Measurements from ENCODE around the gene TENM4.
"Not testable (repeated sequence)": the region's sequence is repeated elsewhere in the genome, so short reads cannot be mapped to it uniquely, and the experiment has no call there.

Gene TENM4

DNA sequence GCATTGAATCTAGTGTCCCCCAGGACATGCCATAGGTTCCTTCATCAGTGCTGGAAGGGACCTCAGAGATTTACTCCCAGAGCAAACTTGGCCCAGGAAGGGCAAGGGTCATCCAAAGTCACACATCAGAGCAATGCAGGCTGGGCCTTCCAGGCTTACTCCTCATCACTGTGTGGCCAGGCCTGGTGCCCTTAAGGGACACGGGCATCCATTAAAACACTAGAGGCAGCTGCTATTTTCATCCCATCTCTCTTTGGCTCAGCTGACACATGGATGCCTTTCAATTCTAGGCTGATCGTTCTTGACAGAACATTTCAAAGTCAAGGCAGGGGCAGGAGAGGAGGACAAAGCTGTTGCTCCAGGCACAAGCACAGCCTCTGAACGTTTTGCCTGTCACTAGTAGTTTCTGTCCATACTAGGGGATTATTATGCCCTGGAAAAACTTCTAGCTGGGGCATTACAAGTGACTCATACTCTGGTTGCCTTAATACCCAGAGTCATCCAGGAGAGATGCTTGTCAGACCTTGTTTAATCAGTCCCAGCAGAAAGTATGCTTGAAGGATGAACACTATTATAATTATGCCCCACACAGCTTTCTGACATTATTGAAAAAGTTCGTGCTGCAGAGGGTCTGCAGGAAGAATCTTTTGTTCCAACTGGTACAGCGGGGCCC is 240.3 kb downstream of the TENM4 start:
- DNase-seq, result no peak

DNA sequence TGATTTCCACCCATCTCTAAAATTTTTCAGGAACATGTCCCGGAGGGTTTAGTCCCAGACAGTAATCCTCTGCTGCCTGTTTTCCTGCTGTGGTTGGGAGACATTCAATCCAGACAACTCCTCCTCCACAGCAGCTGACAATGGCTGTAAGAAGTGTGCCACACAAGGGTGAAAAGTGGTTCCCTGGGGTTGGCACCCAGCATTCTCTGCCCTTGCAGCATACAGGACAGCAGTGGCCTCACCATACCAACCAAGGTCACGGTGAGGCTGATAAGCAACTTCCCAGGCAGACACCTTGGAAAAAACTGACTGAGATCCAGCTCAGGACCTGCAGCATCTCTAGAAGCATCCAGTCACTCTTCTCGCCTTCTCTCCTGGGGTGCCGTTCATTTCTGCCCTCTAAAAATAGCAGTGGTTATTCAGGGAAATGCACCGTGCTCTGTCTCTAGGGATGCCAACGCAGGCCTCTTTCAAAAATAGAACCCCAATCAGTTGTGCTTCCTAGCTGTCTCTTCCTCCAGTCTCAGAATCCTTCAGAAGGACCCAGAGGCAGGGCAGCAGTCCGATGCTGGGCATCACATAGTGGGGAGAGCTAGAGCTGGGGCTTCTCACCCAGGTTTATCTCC is 241.0 kb downstream of the TENM4 start:
- DNase-seq, result no peak

DNA sequence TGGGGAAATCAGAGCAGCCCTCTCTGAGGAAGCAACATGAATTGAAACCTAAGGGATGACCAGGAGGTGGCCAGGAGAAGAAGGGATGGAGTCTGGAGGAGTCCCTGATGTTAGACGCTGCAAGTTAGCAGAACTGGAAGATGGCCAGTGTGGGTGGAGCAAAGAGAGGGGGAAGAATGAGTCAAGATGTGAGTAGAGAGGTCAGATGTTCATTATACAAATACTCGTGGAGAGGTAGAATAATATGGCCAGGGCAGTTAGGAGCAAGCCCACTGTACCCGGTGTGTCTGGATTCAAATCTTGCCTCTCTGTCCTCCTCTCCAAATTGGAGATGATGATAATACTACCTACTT is 242.0 kb downstream of the TENM4 start:
- no peak for DNase-seq

DNA sequence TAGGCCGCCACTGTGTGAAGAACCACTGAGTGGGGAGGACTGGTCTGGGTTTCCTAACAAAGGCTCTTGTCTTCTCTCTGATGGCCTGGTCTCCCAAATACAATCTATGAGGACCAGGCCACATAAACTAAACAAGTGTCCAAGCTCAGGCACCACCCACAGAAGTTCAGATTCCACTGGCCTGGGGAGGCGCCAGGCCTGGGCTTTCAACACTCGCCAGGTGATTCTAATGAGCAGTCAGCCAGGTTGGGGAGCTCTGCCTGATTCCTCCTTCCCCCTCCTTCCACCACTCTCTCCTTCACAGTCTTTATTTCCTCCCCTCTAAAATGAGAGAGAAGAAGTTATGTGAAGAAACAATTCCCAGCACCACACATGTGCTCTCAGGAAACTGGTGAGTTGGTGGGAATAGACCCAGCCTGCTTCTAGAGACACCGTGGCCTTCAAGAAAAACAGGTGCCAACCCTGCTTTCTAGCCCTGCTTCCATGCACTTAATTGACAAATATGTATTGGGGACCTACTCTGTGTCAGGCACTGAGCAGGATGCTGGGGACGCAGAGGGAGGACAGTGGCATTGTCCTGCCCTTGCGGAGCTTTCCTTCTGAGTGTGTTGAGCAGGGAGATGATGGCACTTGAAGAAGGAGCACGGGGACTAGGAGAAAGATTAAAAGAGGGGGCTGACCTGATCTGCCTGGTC is 242.5 kb downstream of the TENM4 start:
- no peak for DNase-seq

DNA sequence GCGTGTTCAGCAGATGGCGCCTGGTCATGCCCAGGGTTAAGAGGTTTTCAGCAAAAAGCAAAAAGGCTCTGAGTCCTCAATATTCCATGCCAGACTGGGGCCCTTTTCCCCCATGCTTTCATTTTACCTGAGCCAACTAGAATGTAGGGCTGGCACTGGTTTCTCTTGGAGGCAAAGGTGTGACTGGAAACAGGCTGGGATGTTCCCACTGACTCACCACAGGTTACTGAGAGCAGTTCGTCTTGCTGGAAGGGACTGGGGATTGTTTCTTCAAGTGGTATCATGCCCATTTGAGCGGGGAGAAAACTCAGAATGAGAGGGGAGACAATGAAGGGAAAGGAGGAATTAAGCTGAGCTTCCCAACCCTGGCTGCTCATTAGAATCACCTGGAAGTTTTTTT is 243.9 kb downstream of the TENM4 start:
- no peak for DNase-seq

DNA sequence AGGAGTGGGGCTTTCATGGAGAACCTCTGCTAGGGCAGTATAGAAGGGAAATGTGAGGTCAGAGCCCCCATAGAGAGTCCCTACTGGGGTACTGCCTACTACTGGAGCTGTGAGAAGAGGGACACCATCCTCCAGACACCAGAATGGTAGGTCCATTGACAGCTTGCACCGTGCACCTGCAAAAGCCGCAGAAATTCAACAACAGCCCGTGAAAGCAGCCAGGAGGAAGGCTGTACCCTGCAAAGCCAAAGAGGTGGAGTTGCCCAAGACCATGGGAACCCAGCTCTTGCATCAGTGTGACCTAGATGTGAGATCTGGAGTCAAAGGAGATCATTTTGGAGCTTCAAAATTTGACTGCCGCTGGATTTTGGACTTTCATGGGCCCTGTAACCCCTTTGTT is 245.6 kb downstream of the TENM4 start:
- DNase-seq, result no peak

DNA sequence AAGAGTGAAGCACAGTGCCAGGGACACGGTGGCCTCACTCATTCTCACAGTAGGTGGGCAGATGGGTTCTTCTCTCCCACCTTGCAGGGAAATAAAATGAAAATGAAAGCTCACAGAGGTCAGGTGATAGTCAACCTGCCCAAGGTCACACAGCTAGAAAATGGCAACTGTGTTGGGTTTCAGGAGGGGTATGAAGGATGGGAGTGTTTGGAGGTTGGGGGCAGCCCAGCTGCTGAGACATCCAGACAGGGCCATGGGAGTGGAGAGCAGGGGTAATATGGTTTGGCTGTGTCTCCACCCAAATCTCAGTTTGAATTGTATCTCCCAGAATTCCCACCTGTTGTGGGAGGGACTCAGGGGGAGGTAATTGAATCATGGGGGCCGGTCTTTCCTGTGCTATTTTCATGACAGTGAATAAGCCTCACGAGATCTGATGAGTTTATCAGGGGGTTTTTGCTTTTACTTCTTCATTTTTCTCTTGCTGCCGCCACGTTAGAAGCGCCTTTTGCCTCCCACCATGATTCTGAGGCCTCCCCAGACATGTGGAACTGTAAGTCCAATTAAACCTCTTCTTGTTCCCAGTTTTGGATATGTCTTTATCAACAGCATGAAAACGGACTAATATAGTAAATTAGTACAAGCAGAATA is 247.0 kb downstream of the TENM4 start:
- no peak for DNase-seq

DNA sequence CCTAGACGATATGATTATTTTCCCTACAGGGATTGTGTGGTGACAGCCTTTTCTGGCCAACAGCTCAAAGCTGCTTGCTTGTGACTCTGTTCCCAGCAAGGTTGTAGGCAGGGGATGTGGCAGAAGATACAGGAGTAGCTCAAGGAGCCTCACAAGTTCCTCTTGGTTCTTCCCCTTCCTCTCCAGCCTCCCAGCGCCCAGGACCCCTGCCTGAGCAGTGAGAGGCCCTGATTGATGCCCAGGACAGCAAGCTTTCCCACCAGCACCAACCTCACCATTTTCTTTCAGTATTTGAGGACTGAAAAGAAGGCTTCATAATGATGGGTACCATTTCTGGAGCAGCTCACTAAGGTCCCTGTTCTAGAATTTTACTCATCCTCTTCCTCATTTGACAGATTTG is 248.0 kb downstream of the TENM4 start:
- no peak for DNase-seq

DNA sequence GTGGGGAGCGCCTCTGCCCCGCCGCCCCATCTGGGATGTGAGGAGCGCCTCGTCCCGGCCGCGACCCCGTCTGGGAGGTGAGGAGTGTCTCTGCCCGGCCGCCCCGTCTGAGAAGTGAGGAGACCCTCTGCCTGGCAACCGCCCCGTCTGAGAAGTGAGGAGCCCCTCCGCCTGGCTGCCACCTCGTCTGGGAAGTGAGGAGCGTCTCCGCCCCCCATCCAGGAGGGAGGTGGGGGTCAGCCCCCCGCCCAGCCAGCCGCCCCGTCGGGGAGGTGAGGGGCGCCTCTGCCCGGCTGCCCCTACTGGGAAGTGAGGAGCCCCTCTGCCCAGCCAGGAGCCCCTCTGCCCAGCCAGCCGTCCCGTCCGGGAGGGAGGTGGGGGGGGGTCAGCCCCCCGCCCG is 249.1 kb downstream of the TENM4 start:
- DNase-seq, result not testable (repeated sequence)

DNA sequence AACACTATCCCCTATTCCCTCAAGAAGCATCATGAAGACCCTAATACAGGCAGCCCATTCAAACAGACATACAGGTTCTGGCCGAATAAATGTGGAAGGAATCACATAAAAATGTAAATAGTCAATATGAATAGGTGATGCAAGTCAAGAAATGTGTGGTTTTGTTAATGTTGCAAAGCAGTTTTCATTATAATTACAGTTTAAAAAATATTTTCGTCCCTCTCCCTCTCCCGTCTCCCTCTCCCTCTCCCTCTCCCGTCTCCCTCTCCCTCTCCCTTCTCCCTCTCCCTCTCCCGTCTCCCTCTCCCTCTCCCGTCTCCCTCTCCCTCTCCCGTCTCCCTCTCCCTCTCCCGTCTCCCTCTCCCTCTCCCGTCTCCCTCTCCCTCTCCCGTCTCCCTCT is 250.3 kb downstream of the TENM4 start:
- not testable (repeated sequence) for DNase-seq

DNA sequence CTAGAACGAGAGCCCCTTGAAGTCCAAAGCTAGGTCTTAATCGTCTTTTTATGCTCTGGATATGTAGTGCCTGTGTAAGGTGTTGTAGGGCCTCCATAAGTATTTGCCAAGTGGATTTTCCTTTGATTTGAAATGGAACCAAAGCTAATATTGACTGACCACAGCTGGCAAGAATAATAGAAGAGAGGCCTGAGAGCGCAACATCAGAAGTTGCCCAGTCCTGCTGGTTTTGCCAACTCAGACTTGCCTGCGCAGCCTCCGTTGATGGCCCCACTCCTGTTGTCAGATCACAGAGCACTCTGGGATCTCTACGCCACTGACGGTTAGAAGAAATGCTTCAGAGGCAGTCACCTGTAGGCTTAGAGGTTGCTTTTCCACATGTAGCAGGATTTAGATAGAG is 251.2 kb downstream of the TENM4 start:
- no peak for DNase-seq

DNA sequence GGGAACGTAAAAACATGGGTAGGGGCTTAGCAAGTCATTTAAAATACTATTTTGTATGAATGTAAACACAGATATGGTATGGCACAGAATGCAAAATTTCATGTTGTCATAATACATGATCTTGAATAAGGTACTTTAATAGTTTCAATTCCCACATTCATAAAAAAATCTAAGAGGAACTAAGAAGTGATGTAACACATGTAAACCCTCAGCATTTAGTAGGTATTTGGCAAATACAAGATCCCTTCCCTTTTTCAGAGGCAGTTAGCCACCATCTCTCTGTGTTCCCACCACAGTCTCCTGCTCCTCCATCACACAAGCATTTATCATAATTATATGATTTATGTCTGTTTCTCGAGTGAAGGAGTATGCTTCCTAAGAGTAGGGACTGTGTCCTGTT is 251.8 kb downstream of the TENM4 start:
- DNase-seq, result no peak

DNA sequence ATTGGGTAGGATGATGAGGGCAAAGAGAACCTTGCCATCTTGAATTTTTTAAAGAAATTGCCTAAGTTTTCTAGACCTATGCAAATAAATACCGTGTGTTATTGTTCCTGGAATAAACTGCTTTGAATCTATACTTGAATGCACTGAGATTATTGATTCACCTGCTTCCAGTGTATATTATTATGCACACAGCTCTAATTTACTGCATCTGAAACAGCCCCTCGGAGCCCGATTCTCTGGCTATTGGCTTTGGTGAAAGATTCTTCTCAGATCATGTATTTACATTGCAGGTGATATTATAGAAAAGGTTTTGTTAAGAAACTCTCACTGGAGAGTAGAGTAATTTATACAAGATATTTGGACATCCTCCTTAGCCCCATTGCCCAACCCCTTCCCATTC is 254.2 kb downstream of the TENM4 start:
- no peak for DNase-seq

DNA sequence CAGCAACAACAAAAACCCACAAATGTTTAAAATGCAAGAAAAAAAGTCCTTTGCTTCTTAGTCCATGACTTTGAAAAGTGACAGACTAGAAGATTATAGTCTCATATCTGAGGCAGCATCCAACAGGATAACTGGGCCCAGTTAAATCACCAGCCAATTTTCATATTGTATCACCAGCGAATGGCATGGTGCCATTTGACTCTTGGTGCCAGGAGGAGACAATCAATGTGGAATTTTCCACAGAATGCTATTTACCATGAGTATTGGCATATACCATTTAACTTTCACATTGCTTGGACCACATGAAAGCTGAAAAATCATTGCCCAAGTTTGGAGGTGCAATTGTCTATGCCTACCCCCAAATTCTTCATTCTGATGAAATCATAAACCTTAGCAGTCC is 255.5 kb downstream of the TENM4 start:
- no peak for DNase-seq

DNA sequence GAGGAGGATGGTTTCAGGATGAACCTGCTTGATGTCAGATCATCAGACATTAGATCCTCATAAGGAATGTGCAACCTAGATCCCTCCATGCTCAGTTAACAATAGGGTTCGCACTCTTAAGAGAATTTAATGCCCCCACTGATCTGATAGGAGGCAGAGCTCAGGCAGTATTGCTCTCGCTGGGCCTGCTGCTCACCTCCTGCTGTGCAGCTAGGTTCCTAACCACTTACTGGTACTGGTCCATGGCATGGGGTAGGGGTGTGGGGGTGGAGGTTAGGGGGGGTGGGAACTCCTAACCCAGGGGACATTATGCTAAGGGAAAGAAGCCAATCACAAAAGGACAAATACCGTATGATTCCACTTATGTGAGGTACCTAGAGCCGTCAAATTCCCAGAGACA is 256.5 kb downstream of the TENM4 start:
- no peak for DNase-seq

DNA sequence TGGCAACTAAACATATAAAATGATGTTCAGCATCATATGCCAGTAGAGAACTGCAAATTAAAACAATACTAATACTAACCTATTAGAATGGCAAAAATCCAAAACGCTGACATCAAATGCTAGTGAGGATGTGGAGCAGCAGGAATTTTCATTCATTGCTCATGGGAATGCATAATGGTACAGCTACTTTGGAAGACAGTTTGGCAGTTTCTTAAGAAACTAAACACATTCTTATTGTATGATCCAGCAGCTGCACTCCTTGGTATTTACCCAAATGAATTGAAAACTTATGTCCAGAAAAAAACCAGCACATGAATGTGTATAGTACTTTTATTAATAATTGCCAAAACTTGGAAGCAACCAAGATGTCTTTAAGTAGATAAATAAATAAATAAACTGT is 258.0 kb downstream of the TENM4 start:
- no peak for DNase-seq

DNA sequence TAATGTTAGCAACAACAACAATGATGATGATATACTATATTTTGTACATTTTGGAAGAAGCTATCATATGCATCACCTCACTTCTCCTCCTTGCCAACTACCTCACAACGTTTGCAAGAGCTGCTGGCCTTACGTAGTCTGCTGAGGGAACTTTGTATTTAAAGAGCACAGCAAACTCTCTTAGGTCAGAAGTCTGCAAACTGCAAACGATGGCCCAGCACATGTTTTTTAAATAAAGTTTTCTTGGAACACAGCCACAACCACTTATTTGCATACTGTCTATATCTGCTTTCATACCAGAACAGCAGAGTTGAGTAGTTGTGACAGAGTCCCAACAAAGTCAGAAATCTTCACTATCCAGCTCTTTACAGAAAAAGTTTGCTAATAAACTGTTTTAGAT is 261.7 kb downstream of the TENM4 start:
- DNase-seq, result no peak

DNA sequence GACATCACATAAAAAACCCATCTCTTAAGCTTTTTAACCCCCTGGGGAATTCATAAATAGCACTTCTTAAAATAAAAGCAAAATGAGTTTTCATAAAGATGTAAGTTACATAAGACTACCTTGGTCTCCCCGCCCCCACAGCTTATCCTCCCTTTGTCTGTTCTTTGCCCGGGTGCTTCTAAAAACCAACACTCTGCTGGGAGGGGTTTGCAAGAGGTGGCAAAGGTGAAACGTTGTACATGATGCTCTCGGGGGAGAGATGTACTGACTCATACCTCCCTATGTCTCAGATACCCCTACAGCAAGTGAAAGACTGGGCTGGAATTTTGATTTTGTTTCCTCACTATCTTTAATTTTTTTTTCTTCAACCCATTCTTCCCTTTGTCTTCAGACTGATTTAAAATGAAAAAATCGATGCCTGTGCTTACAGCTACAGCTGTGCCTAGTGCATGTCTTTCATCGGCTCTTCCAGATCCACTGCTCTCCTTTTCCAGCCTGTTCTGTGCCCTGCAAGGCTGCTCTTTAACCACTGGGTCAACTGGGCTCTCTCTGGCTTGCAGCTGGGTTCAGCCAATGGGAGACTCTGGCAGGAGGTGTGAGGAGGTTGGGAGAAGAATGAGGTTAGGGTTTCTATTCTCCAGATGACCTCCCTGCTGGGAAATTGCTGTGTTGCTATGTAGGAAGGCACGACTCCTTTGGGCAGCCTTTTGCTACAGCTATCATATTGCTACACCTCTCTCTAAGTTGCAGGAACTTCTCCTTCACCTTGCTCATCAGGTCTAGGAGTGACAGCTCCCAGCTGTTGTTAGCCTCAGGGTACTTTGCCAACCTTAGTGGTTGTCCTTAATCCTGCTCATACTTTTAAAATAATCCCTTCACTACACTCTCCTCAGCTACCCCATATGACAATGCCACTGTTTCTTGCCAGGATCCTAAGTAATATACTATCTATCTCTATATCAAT is 266.5 kb downstream of the TENM4 start:
- no peak for DNase-seq

DNA sequence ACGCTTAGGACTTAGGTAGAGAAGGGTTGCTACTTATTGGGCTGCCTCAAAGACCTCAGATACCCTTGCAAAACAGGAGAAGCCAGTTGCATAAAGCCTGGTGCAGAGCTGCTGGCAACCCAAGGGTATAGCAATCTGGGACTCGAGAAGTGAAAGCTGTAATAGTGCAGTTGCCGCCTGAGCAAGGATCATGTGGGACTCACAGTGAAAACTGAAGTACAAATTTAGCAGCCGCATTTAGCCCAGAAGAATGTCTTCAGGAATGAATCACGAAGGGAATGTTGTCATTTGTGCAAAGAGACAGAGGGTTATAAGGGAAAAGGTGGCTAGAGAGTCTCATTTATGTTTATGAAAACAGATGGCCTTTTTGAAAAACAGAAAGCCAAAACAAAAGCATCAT is 267.2 kb downstream of the TENM4 start:
- no peak for DNase-seq

DNA sequence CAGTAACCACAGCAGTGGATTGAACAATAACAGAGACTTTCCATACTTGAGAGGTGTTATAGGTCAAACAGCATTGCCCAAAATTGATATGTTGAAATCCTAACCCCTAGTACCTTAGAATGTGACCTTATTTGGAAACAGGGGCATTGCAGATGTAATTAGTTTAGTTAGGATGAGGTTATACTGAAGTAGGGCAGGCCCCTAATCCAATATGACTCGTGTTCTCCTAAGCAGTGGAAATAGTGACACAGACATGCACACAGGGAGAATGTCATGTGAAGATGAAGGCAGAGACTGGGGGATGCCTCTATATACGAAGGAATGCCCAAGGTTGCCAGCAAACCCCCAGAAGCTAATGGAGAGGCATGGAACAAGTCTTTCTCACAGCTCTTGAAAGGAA is 270.5 kb downstream of the TENM4 start:
- DNase-seq, result no peak

DNA sequence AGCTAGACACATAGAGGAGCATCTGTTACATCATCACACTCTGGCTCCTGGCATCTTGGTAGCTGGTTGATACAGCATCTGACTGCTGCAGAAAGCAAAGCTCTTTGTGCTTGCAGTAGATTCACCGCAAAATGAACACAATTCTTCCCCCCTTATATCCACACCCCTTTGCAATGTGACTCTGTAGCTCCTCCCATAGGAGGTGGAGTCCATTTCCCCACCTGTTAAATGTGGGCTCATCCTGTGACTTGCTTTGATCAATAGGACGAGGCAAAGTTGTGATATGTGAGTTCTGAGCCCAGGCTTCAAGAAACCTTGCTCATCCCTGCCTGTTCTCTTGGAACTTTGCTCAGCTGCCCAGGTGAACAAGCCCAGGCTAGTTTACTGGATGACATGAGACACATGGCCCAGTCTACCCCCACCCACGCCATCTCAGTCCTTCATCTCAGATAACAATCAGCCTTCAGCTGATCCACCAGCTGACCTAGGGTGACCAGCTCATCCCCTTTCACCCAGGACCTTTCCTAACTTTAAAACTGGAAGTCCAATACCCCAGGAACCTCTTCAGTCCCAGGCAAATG is 272.2 kb downstream of the TENM4 start:
- DNase-seq, result no peak

DNA sequence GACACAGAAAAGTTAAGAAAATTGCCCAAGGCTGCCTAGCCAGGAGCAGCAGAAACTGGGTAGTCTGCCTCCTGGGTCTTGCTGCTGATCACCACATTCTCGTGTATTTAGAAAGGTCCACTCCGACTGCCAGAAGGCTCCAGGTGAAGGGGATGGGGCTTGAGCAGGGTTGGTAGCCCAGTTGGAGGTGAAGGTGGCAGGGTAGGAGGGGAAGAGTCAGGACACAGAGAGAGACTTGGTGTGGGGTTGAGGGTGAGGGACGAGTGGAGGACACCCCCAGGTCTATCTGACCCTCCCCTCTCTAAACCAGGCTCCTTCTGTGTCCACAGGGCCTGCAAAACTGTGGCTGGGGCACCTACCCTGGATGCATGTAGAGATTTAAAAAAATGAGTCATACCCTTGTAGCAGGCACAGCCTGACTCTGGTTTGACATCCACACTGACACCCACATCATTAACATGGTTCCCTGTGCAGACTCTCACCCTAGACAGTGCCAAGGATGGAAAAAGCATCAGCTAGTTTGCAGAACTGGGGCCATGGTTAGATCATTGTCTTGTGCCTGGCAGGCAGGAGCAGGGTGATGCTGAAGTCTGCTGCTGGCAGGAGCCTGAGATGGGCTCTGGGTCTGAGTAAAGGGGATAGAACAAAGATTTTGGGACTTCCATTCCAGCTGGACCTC is 273.2 kb downstream of the TENM4 start:
- DNase-seq, result no peak
